ENCODE results near the gene PURA.

The PURA gene

GRCh38 chr5:140113180-140113698, 670 bp upstream of the PURA start:
- Mint-ChIP-seq H3K27ac (peak overlapping the region; percentile 98), H3K4me1 (peaks cover 71% of the 10 kb centered on the region), H3K4me3 (peak overlapping the region; percentile 95), H3K36me3 (peaks cover 13% of the 10 kb centered on the region), H3K9me3 (no peaks in the 10 kb centered on the region), H3K27me3 (peaks cover 44% of the 10 kb centered on the region)
- CTCF ChIA-PET: interaction anchor here (1.3 to 7.2 kb wide), 2 partner anchors 32 to 40 kb away, joined by 4 to 62 read pairs; no protein-coding TSS in a partner anchor
- DNase-seq: peak; percentile 45

DNA sequence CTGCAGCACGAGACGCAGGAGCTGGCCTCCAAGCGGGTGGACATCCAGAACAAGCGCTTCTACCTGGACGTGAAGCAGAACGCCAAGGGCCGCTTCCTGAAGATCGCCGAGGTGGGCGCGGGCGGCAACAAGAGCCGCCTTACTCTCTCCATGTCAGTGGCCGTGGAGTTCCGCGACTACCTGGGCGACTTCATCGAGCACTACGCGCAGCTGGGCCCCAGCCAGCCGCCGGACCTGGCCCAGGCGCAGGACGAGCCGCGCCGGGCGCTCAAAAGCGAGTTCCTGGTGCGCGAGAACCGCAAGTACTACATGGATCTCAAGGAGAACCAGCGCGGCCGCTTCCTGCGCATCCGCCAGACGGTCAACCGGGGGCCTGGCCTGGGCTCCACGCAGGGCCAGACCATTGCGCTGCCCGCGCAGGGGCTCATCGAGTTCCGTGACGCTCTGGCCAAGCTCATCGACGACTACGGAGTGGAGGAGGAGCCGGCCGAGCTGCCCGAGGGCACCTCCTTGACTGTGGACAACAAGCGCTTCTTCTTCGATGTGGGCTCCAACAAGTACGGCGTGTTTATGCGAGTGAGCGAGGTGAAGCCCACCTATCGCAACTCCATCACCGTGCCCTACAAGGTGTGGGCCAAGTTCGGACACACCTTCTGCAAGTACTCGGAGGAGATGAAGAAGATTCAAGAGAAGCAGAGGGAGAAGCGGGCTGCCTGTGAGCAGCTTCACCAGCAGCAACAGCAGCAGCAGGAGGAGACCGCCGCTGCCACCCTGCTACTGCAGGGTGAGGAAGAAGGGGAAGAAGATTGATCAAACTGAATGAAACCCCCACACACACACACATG, 654 bp downstream of the PURA start:
- H3K36me3 Mint-ChIP-seq: peaks cover 7% of the 10 kb centered on the region
- H3K4me3 Mint-ChIP-seq: peak overlapping the region; percentile 95
- peak; percentile 63 for DNase-seq
- peaks cover 66% of the 10 kb centered on the region for H3K4me1 Mint-ChIP-seq
- peaks cover 33% of the 10 kb centered on the region for H3K27me3 Mint-ChIP-seq
- CTCF ChIA-PET: interaction anchor here (0.8 to 7.2 kb wide), 5 partner anchors 9 to 42 kb away, joined by 3 to 62 read pairs (median 4); no protein-coding TSS in a partner anchor
- H3K9me3 Mint-ChIP-seq: no peaks in the 10 kb centered on the region
- H3K27ac Mint-ChIP-seq: peak overlapping the region; percentile 98

- peak overlapping the region; percentile 98 for H3K27ac Mint-ChIP-seq
- peaks cover 61% of the 10 kb centered on the region for H3K4me1 Mint-ChIP-seq
- H3K4me3 Mint-ChIP-seq: peak overlapping the region; percentile 95
- H3K36me3 Mint-ChIP-seq: peaks cover 6% of the 10 kb centered on the region
- DNase-seq: no peak
- H3K9me3 Mint-ChIP-seq: no peaks in the 10 kb centered on the region
- H3K27me3 Mint-ChIP-seq: peaks cover 33% of the 10 kb centered on the region
- CTCF ChIA-PET: interaction anchor here (0.6 to 7.2 kb wide), 7 partner anchors 8 to 479 kb away, joined by 3 to 62 read pairs (median 4); no protein-coding TSS in a partner anchor
Measured at GRCh38 chr5:140115186-140115500, 1.2 kb downstream of the PURA start.

DNA sequence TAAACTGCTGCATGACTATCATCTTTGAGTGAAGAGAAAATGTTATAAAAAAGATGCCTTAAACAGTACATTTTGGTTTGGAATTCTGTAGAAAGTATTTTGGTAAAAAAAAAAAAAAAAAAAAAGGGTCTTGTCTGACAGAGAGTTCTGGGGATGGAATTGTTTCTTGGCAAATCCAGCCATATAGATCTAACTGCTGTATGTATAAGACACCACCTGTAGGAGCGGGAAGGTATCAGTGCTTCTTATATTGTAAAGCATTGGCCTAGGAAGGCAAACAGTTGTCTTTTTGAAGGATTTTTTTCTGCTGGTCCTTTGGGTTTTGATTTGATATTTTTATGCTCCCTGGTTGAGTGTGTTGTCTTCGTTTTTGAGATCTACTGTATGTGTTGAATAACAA, 2.8 kb downstream of the PURA start:
- Mint-ChIP-seq H3K9me3 (no peaks in the 10 kb centered on the region), H3K4me1 (peaks cover 50% of the 10 kb centered on the region), H3K27ac (no peak overlapping the region), H3K27me3 (peaks cover 24% of the 10 kb centered on the region), H3K4me3 (no peak overlapping the region), H3K36me3 (peaks cover 5% of the 10 kb centered on the region)
- CTCF ChIA-PET: interaction anchor here (0.6 to 7.2 kb wide), 6 partner anchors 15 to 41 kb away, joined by 3 to 62 read pairs (median 4); no protein-coding TSS in a partner anchor
- no peak for DNase-seq

GRCh38 chr5:140117523-140117922, 3.6 kb downstream of the PURA start:
- Mint-ChIP-seq H3K27me3 (peaks cover 16% of the 10 kb centered on the region), H3K36me3 (peaks cover 5% of the 10 kb centered on the region), H3K9me3 (no peaks in the 10 kb centered on the region), H3K27ac (no peak overlapping the region), H3K4me3 (no peak overlapping the region), H3K4me1 (peaks cover 48% of the 10 kb centered on the region)
- CTCF ChIA-PET: interaction anchor here (0.6 to 7.2 kb wide), 3 partner anchors 24 to 37 kb away, joined by 3 to 62 read pairs (median 3); no protein-coding TSS in a partner anchor
- no peak for DNase-seq

DNA sequence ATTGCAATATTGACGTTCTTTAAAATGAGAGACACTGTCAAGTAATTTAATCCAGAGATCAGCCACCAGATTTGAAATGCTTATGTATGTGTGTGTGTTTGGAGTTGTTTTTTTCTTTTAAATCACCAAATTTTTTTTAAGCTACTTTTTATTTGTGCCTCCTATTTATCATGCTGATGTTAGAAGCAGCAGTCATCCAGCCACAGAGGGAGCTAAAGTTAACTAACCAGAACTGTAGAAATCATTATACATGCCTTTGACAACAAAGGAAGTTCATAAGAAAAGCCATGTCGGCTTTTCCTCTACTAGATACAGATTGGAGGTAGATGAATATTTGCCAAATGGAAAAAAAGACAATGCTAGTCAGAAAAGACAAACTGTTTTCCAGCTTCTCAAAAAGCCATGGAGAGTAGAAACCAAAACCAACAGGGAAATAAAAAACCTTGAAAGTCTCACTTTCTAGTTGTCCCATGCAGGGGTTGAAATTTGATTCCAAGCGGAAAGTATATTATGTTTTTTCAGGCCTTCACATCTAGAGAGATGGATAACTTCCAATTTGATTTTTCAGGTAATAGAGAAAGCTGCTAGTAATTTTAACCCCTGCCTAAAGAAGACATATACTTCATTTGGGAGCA, 4.5 kb downstream of the PURA start:
- Mint-ChIP-seq H3K9me3 (no peaks in the 10 kb centered on the region), H3K4me1 (peaks cover 44% of the 10 kb centered on the region), H3K27me3 (peaks cover 7% of the 10 kb centered on the region), H3K4me3 (no peak overlapping the region), H3K36me3 (peaks cover 5% of the 10 kb centered on the region), H3K27ac (no peak overlapping the region)
- DNase-seq: no peak
- CTCF ChIA-PET: interaction anchor here (0.8 to 7.2 kb wide), 6 partner anchors 9 to 46 kb away, joined by 3 to 62 read pairs (median 4); no protein-coding TSS in a partner anchor

GRCh38 chr5:140125637-140126036, 11.7 kb downstream of the PURA start, which contains the start of gene IGIP:
Gene IGIP, plus strand, starts transcription at chr5:140125937. Its CDS starts 2,540 bp downstream, at chr5:140128477.
- CTCF ChIA-PET: no interaction called here
- no peak for DNase-seq
- peaks cover 22% of the 10 kb centered on the region for H3K4me1 Mint-ChIP-seq
- H3K27ac Mint-ChIP-seq: no peak within 1 kb of the TSS
- H3K36me3 Mint-ChIP-seq: no peaks in the 10 kb centered on the region
- H3K4me3 Mint-ChIP-seq: no peak within 1 kb of the TSS
- H3K9me3 Mint-ChIP-seq: no peaks in the 10 kb centered on the region
- no peaks in the 10 kb centered on the region for H3K27me3 Mint-ChIP-seq

GRCh38 chr5:140126315-140127012, 12.6 kb downstream of the PURA start:
- Mint-ChIP-seq H3K36me3 (no peaks in the 10 kb centered on the region), H3K9me3 (no peaks in the 10 kb centered on the region), H3K27me3 (no peaks in the 10 kb centered on the region), H3K4me1 (peaks cover 29% of the 10 kb centered on the region), H3K4me3 (no peak overlapping the region), H3K27ac (no peak overlapping the region)
- no peak for DNase-seq
- CTCF ChIA-PET: no interaction called here

- CTCF ChIA-PET: no interaction called here
- Mint-ChIP-seq H3K27me3 (no peaks in the 10 kb centered on the region), H3K9me3 (no peaks in the 10 kb centered on the region), H3K4me1 (peaks cover 36% of the 10 kb centered on the region), H3K4me3 (no peak overlapping the region), H3K27ac (no peak overlapping the region), H3K36me3 (no peaks in the 10 kb centered on the region)
- no peak for DNase-seq
Measured at GRCh38 chr5:140128376-140128775, 14.5 kb downstream of the PURA start.

- CTCF ChIA-PET: interaction anchor here (0.6 to 3.5 kb wide), 4 partner anchors 13 to 164 kb away, joined by 3 to 29 read pairs (median 5); no protein-coding TSS in a partner anchor
- no peaks in the 10 kb centered on the region for H3K27me3 Mint-ChIP-seq
- H3K36me3 Mint-ChIP-seq: no peaks in the 10 kb centered on the region
- no peak overlapping the region for H3K4me3 Mint-ChIP-seq
- H3K27ac Mint-ChIP-seq: no peak overlapping the region
- H3K9me3 Mint-ChIP-seq: no peaks in the 10 kb centered on the region
- DNase-seq: no peak
- peaks cover 41% of the 10 kb centered on the region for H3K4me1 Mint-ChIP-seq
Measured at GRCh38 chr5:140130949-140131733, 17.2 kb downstream of the PURA start.

DNA sequence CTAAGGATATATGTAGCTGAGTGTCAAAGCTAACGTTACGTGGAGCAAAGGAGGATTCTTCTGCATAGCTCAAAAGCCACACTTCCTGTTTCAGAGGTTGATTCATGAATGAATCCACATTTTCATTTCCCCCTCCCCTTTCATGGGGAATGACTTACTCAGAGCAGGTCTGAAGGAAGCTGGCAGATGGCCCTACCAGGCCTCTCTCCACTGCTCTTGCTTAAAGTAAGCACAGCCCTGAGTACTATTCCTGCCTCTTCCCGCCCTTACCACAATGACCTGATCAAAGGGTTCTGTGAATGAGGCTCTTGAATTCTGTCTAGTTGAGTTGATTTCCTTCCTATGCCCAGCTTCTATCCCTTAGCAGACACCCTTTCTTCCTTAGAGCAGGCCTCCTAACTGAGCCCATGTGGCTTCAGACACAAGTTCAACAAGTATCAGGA, 18.1 kb downstream of the PURA start:
- no peak for DNase-seq
- Mint-ChIP-seq H3K27me3 (peaks cover 6% of the 10 kb centered on the region), H3K4me1 (peaks cover 41% of the 10 kb centered on the region), H3K36me3 (no peaks in the 10 kb centered on the region), H3K9me3 (no peaks in the 10 kb centered on the region), H3K4me3 (no peak overlapping the region), H3K27ac (peak overlapping the region; percentile 53)
- CTCF ChIA-PET: interaction anchor here (0.6 to 3.5 kb wide), 5 partner anchors 12 to 164 kb away, joined by 3 to 29 read pairs (median 3); no protein-coding TSS in a partner anchor

- CTCF ChIA-PET: interaction anchor here (0.6 to 3.5 kb wide), 7 partner anchors 10 to 346 kb away, joined by 3 to 29 read pairs (median 4); no protein-coding TSS in a partner anchor
- Mint-ChIP-seq H3K4me3 (no peak overlapping the region), H3K9me3 (no peaks in the 10 kb centered on the region), H3K36me3 (no peaks in the 10 kb centered on the region), H3K4me1 (peaks cover 41% of the 10 kb centered on the region), H3K27ac (no peak overlapping the region), H3K27me3 (peaks cover 6% of the 10 kb centered on the region)
- no peak for DNase-seq
Measured at GRCh38 chr5:140133514-140134167, 19.7 kb downstream of the PURA start.
